ENCODE data around the gene DDX20. TPM values are rescaled to one million over a fixed set of nuclear protein-coding genes. Genes with fewer than 3 reads are reported as not detected.

DDX20 gene
- total RNA-seq, 2 experiments from 2014 or later, result 11.4 to 13.3 TPM

- H3K4me1 Mint-ChIP-seq (ENCODE audit: low read depth), result no peaks in the 10 kb centered on the region
- peaks cover 3% of the 10 kb centered on the region for H3K27me3 Mint-ChIP-seq (ENCODE audit: low read depth)
- H3K27ac Mint-ChIP-seq, result no peak overlapping the region
- intact Hi-C loops (cut with micrococcal nuclease), result no loop called here
- H3K4me3 Mint-ChIP-seq, result no peak overlapping the region
- no peaks in the 10 kb centered on the region for H3K36me3 Mint-ChIP-seq (ENCODE audit: low read depth)
- CTCF ChIA-PET, result no interaction called here
- DNase-seq, result no peak
- no peaks in the 10 kb centered on the region for H3K9me3 Mint-ChIP-seq
These were observed 45.6 kb downstream of the DDX20 start for GRCh38 chr1:111801071-111801850.

GRCh38 chr1:111802110-111802509 lies 46.4 kb downstream of the DDX20 start:
- H3K9me3 Mint-ChIP-seq, result no peaks in the 10 kb centered on the region
- no peak overlapping the region for H3K27ac Mint-ChIP-seq
- no peaks in the 10 kb centered on the region for H3K4me1 Mint-ChIP-seq (ENCODE audit: low read depth)
- no peaks in the 10 kb centered on the region for H3K36me3 Mint-ChIP-seq (ENCODE audit: low read depth)
- CTCF ChIA-PET, result no interaction called here
- intact Hi-C loops (cut with micrococcal nuclease), result no loop called here
- H3K27me3 Mint-ChIP-seq (ENCODE audit: low read depth), result peaks cover 3% of the 10 kb centered on the region
- H3K4me3 Mint-ChIP-seq, result no peak overlapping the region
- DNase-seq, result no peak

- Mint-ChIP-seq H3K4me1 (ENCODE audit: low read depth) (no peaks in the 10 kb centered on the region), H3K9me3 (no peaks in the 10 kb centered on the region), H3K4me3 (no peak overlapping the region), H3K27ac (no peak overlapping the region), H3K36me3 (ENCODE audit: low read depth) (no peaks in the 10 kb centered on the region), H3K27me3 (ENCODE audit: low read depth) (peaks cover 3% of the 10 kb centered on the region)
- intact Hi-C loops (cut with micrococcal nuclease), result no loop called here
- DNase-seq, result no peak
- CTCF ChIA-PET, result no interaction called here
These were observed 47.3 kb downstream of the DDX20 start for GRCh38 chr1:111802984-111803383.

GRCh38 chr1:111803951-111804350 lies 48.2 kb downstream of the DDX20 start:
- CTCF ChIA-PET, result interaction anchor here (0.6 kb wide), 1 partner anchor 522 kb away, joined by 3 read pairs; no protein-coding TSS in a partner anchor
- H3K4me3 Mint-ChIP-seq, result no peak overlapping the region
- peaks cover 3% of the 10 kb centered on the region for H3K27me3 Mint-ChIP-seq (ENCODE audit: low read depth)
- H3K36me3 Mint-ChIP-seq (ENCODE audit: low read depth), result no peaks in the 10 kb centered on the region
- H3K4me1 Mint-ChIP-seq (ENCODE audit: low read depth), result no peaks in the 10 kb centered on the region
- H3K27ac Mint-ChIP-seq, result no peak overlapping the region
- H3K9me3 Mint-ChIP-seq, result no peaks in the 10 kb centered on the region
- no peak for DNase-seq
- intact Hi-C loops (cut with micrococcal nuclease), result no loop called here

- CTCF ChIA-PET, result no interaction called here
- no peaks in the 10 kb centered on the region for H3K27me3 Mint-ChIP-seq (ENCODE audit: low read depth)
- H3K4me1 Mint-ChIP-seq (ENCODE audit: low read depth), result no peaks in the 10 kb centered on the region
- intact Hi-C loops (cut with micrococcal nuclease), result no loop called here
- no peaks in the 10 kb centered on the region for H3K9me3 Mint-ChIP-seq
- no peaks in the 10 kb centered on the region for H3K36me3 Mint-ChIP-seq (ENCODE audit: low read depth)
- H3K27ac Mint-ChIP-seq, result no peak overlapping the region
- no peak for DNase-seq
- no peak overlapping the region for H3K4me3 Mint-ChIP-seq
These were observed 49.1 kb downstream of the DDX20 start for GRCh38 chr1:111804776-111805175.

- no peak overlapping the region for H3K4me3 Mint-ChIP-seq
- H3K27me3 Mint-ChIP-seq (ENCODE audit: low read depth), result no peaks in the 10 kb centered on the region
- CTCF ChIA-PET, result no interaction called here
- no peak overlapping the region for H3K27ac Mint-ChIP-seq
- H3K36me3 Mint-ChIP-seq (ENCODE audit: low read depth), result no peaks in the 10 kb centered on the region
- H3K4me1 Mint-ChIP-seq (ENCODE audit: low read depth), result no peaks in the 10 kb centered on the region
- DNase-seq, result no peak
- no peaks in the 10 kb centered on the region for H3K9me3 Mint-ChIP-seq
- intact Hi-C loops (cut with micrococcal nuclease), result no loop called here
These were observed 49.5 kb downstream of the DDX20 start for GRCh38 chr1:111805251-111805650.

GRCh38 chr1:111811891-111812290 lies 56.2 kb downstream of the DDX20 start:
- Mint-ChIP-seq H3K4me1 (ENCODE audit: low read depth) (no peaks in the 10 kb centered on the region), H3K27me3 (ENCODE audit: low read depth) (no peaks in the 10 kb centered on the region), H3K27ac (no peak overlapping the region), H3K9me3 (no peaks in the 10 kb centered on the region), H3K4me3 (no peak overlapping the region), H3K36me3 (ENCODE audit: low read depth) (no peaks in the 10 kb centered on the region)
- intact Hi-C loops (cut with micrococcal nuclease), result no loop called here
- no peak for DNase-seq
- CTCF ChIA-PET, result no interaction called here

GRCh38 chr1:111812306-111812705 lies 56.6 kb downstream of the DDX20 start:
- H3K4me3 Mint-ChIP-seq, result no peak overlapping the region
- H3K9me3 Mint-ChIP-seq, result no peaks in the 10 kb centered on the region
- no peak overlapping the region for H3K27ac Mint-ChIP-seq
- DNase-seq, result no peak
- intact Hi-C loops (cut with micrococcal nuclease), result no loop called here
- CTCF ChIA-PET, result no interaction called here
- no peaks in the 10 kb centered on the region for H3K36me3 Mint-ChIP-seq (ENCODE audit: low read depth)
- no peaks in the 10 kb centered on the region for H3K4me1 Mint-ChIP-seq (ENCODE audit: low read depth)
- no peaks in the 10 kb centered on the region for H3K27me3 Mint-ChIP-seq (ENCODE audit: low read depth)

GRCh38 chr1:111813440-111814304 lies 58.0 kb downstream of the DDX20 start:
- no peaks in the 10 kb centered on the region for H3K9me3 Mint-ChIP-seq
- H3K36me3 Mint-ChIP-seq (ENCODE audit: low read depth), result no peaks in the 10 kb centered on the region
- intact Hi-C loops (cut with micrococcal nuclease), result no loop called here
- no peak overlapping the region for H3K4me3 Mint-ChIP-seq
- no peak for DNase-seq
- no peaks in the 10 kb centered on the region for H3K27me3 Mint-ChIP-seq (ENCODE audit: low read depth)
- H3K4me1 Mint-ChIP-seq (ENCODE audit: low read depth), result no peaks in the 10 kb centered on the region
- H3K27ac Mint-ChIP-seq, result no peak overlapping the region
- CTCF ChIA-PET, result interaction anchor here (0.6 to 1.3 kb wide), 5 partner anchors 10 to 345 kb away, joined by 3 to 4 read pairs (median 3); no protein-coding TSS in a partner anchor

- Mint-ChIP-seq H3K9me3 (no peaks in the 10 kb centered on the region), H3K36me3 (ENCODE audit: low read depth) (no peaks in the 10 kb centered on the region), H3K27ac (no peak overlapping the region), H3K4me3 (no peak overlapping the region), H3K27me3 (ENCODE audit: low read depth) (no peaks in the 10 kb centered on the region), H3K4me1 (ENCODE audit: low read depth) (no peaks in the 10 kb centered on the region)
- intact Hi-C loops (cut with micrococcal nuclease), result no loop called here
- DNase-seq, result no peak
- CTCF ChIA-PET, result interaction anchor here (0.7 to 1.3 kb wide), 3 partner anchors 14 to 332 kb away, joined by 3 read pairs; no protein-coding TSS in a partner anchor
These were observed 58.6 kb downstream of the DDX20 start for GRCh38 chr1:111814305-111814628.

GRCh38 chr1:111814642-111815041 lies 58.9 kb downstream of the DDX20 start:
- DNase-seq, result no peak
- CTCF ChIA-PET, result no interaction called here
- Mint-ChIP-seq H3K36me3 (ENCODE audit: low read depth) (no peaks in the 10 kb centered on the region), H3K27ac (no peak overlapping the region), H3K4me1 (ENCODE audit: low read depth) (no peaks in the 10 kb centered on the region), H3K27me3 (ENCODE audit: low read depth) (no peaks in the 10 kb centered on the region), H3K9me3 (no peaks in the 10 kb centered on the region), H3K4me3 (no peak overlapping the region)
- intact Hi-C loops (cut with micrococcal nuclease), result no loop called here

Measured in activated naive CD4-positive, alpha-beta T cell treated with anti-CD3 and anti-CD28 coated beads for 36 hours (primary cell).